Measurements from ENCODE around the gene RITA1. TPM values are rescaled to one million over a fixed set of nuclear protein-coding genes. Genes with fewer than 3 reads are reported as not detected.
A peak's percentile ranks its signal among the peaks of the same experiment; 100 is the strongest.

RITA1 gene
- total and polyA plus RNA-seq, 10 of the 15 experiments (the other 5 are each of a cell fraction or from before 2014, with no cell fraction given): 2.3 to 39.9 (median 24.8) TPM

DNA sequence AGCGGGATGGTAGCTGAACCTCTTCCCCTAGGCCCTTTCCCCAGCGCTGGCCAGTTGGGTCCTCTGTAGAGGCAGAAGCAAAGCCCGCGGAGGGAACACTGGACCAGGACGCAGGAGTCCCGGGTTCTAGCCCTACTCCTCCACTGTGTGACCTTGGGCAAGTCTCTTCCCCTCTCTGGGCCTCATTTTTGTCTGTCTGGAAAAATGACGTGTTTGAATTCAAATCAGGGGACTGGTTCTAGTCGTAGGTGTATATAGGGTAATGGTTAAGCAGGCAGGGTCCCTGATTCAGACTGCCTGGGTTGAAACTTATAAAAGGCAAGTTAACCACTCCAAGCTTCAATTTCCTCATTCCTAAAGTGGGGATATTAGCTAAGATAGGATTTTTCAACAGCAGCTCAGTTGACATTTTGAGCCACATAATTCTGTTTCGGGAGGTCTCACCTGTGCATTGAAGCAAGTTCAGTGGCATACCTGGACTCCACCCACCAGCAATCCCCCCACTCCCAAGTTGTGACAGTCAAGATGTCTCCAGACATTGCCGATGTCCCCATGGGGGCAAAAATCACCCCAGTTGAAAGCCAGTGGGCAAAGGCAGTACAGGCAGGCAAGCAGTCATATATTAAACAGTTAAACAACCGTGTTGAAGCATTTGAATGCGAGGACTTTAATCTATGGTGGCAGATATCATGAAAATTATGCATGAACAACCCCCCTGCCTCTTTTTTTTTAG is 36.6 kb downstream of the RITA1 start (continued):
- TF ChIP-seq NFYB (IDR thresholded peaks at IDR 0.05; ENCODE audit: insufficient read depth, low read depth, low read length): no peak

DNA sequence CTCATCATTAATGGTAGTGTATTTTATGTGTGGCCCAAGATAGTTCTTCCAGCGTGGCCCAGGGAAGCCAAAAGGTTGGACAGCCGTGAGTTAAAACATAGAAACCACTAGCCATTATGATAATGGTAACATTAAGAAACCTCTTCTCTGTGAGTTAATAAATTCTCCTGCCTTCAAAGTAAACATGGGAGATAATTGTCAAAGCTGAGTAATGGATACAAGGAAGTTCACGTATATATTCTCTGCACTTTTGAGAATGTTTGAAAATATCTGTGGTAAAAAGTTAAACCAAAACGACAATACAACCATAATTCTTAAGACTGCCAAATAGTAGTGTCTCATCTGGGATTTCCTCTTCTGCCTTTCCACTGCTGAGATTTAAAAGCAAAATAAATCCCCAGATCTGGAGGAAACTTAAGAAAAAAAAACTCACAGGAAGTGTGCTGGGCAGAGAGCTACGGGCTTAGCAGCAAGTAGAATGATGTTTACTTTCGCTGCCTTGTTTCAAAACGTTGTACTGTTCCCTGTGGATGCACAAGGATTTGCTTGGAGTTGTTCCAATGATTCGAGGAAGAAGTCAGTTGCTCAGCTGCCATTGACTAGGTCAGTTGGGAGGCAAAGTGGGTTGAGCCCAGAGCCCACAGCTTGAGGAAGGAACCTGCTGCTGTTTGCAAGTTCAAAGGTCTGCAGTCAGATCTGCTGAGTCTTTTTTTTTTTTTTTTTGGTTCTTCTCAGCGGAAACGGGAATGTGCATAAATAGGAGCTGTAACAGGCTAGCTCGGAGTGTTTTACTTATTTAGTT is 37.4 kb downstream of the RITA1 start:
- RAD21 ChIA-PET (ENCODE audit: unreplicated experiment): interaction anchor here (0.6 to 4.4 kb wide), 13 partner anchors 9 to 314 kb away, joined by 3 to 51 read pairs (median 5); no protein-coding TSS in a partner anchor
- ATAC-seq (peak; percentile 4; the same call in 2 of the 3 replicates), FAIRE-seq (no peak), DNase-seq (ENCODE audit: low read depth, low spot score) (no peak)
- no peaks in the 10 kb centered on the region for H3K9me3 ChIP-seq (replicated peaks; ENCODE audit: control insufficient read depth, insufficient read depth, low read length)
- in situ Hi-C loops (cut with MboI): loop anchor here (25.0 kb wide), 1 partner anchor 1786 kb away; no protein-coding TSS in a partner anchor
- SMC1A ChIA-PET (ENCODE audit: uncharacterized antibody, unreplicated experiment): interaction anchor here (0.6 to 15.7 kb wide), 14 partner anchors 7 to 245 kb away, joined by 3 to 237 read pairs (median 4); partner anchors contain the start of genes OAS2 and RITA1
- 2% methylated on average over 11 of the region's 11 CpGs for WGBS (ENCODE audit: insufficient coverage, insufficient replicate concordance, low lambda C conversion rate, missing lambda C conversion rate)
- peak overlapping the region; percentile 90 for H3K9ac ChIP-seq (ENCODE audit: control insufficient read depth, insufficient read depth, low read length)
- TSS peak; percentile 70 for BruUV-seq (replicated peaks)
- CTCF ChIA-PET: interaction anchor here (0.7 to 2.2 kb wide), 10 partner anchors 10 to 140 kb away, joined by 3 to 11 read pairs (median 4); no protein-coding TSS in a partner anchor
- POLR2A ChIA-PET: interaction anchor here (0.6 to 6.7 kb wide), 17 partner anchors 9 to 280 kb away, joined by 3 to 108 read pairs (median 5); partner anchors contain the start of genes DDX54, OAS2, RITA1 and SLC8B1
- H2AFZ ChIP-seq (ENCODE audit: control insufficient read depth, low read depth, low read length): peak overlapping the region; percentile 55
- H3K27ac ChIP-seq (ENCODE audit: control insufficient read depth, insufficient read depth): peak overlapping the region; percentile 85
- no peaks in the 10 kb centered on the region for H3K27me3 ChIP-seq (replicated peaks in 1 of 2; ENCODE audit: control insufficient read depth in 2 of 2, insufficient read depth in 2 of 2, low read length in 1 of 2)
- intact Hi-C loops (cut with micrococcal nuclease; ENCODE audit: unreplicated experiment): no loop called here
- H4K20me1 ChIP-seq (ENCODE audit: control insufficient read depth, insufficient read depth): no peaks in the 10 kb centered on the region
- peaks cover 17% of the 10 kb centered on the region for H3K4me1 ChIP-seq (ENCODE audit: control insufficient read depth, insufficient read depth, low read length)
- peaks cover 31% of the 10 kb centered on the region for H3K79me2 ChIP-seq (ENCODE audit: control insufficient read depth, insufficient read depth, low read length)
- peak overlapping the region; percentile 89 for H3K4me3 ChIP-seq
- peak overlapping the region; percentile 90 for H3K4me2 ChIP-seq (ENCODE audit: control insufficient read depth, insufficient read depth)
- H3K36me3 ChIP-seq (ENCODE audit: control insufficient read depth in 2 of 2, insufficient read depth in 2 of 2, low read length in 1 of 2): peaks cover 0 to 3% of the 10 kb centered on the region in 2 experiments; a peak in 2 of 4 replicates
- TF ChIP-seq CREM (IDR thresholded peaks at IDR 0.05; ENCODE audit: low read depth): no peak
- no peak for TF ChIP-seq MYB (IDR thresholded peaks at IDR 0.05; ENCODE audit: borderline replicate concordance, low read depth, low read length)
- TF ChIP-seq RUNX3 (IDR thresholded peaks at IDR 0.05; ENCODE audit: low read length): peak; percentile 4
- peak; percentile 66 for TF ChIP-seq NR2F1 (conservative IDR thresholded peaks at IDR 0.05)
- TF ChIP-seq TAF1 (IDR thresholded peaks at IDR 0.05; ENCODE audit: borderline replicate concordance, low read depth, low read length): 0 out of 2 replicates have a peak, but pooled peaks have one; percentile 26
- TF ChIP-seq ZNF24 (IDR thresholded peaks at IDR 0.05): no peak
- TF ChIP-seq GABPA (IDR thresholded peaks at IDR 0.05; ENCODE audit: low read depth): no peak
- TF ChIP-seq, protein P1, sequence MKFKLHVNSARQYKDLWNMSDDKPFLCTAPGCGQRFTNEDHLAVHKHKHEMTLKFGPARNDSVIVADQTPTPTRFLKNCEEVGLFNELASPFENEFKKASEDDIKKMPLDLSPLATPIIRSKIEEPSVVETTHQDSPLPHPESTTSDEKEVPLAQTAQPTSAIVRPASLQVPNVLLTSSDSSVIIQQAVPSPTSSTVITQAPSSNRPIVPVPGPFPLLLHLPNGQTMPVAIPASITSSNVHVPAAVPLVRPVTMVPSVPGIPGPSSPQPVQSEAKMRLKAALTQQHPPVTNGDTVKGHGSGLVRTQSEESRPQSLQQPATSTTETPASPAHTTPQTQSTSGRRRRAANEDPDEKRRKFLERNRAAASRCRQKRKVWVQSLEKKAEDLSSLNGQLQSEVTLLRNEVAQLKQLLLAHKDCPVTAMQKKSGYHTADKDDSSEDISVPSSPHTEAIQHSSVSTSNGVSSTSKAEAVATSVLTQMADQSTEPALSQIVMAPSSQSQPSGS (IDR thresholded peaks at IDR 0.05; ENCODE audit: low read length): no peak
- peak; percentile 64 for TF ChIP-seq NR2C1 (IDR thresholded peaks at IDR 0.05)
- TF ChIP-seq, protein P2, sequence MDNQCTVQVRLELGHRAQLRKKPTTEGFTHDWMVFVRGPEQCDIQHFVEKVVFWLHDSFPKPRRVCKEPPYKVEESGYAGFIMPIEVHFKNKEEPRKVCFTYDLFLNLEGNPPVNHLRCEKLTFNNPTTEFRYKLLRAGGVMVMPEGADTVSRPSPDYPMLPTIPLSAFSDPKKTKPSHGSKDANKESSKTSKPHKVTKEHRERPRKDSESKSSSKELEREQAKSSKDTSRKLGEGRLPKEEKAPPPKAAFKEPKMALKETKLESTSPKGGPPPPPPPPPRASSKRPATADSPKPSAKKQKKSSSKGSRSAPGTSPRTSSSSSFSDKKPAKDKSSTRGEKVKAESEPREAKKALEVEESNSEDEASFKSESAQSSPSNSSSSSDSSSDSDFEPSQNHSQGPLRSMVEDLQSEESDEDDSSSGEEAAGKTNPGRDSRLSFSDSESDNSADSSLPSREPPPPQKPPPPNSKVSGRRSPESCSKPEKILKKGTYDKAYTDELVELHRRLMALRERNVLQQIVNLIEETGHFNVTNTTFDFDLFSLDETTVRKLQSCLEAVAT (IDR thresholded peaks at IDR 0.05): peak; percentile 88; the same call in 1 of the 2 replicates
- peak; percentile 18; the same call in 1 of the 2 replicates for TF ChIP-seq MTA3 (IDR thresholded peaks at IDR 0.05; ENCODE audit: borderline replicate concordance, low read length)
- TF ChIP-seq ZNF384 (IDR thresholded peaks at IDR 0.05; ENCODE audit: borderline replicate concordance, low read depth, low read length): peak; percentile 73
